ENCODE results near the gene FYN. TPM values are rescaled to one million over a fixed set of nuclear protein-coding genes. Genes with fewer than 3 reads are reported as not detected.

The FYN gene
- total RNA-seq, 1 donor, result 106 TPM

GRCh38 chr6:111885373-111886027 is 12.2 kb upstream of the FYN start:
- DNase-seq (ENCODE audit: insufficient read length, low spot score, missing footprints), result no peak
- no peak overlapping the region for H3K27ac ChIP-seq (ENCODE audit: low read depth, low read length)
- no peak overlapping the region for H3K4me2 ChIP-seq (ENCODE audit: insufficient read depth, low read length)
- TF ChIP-seq, protein P1, sequence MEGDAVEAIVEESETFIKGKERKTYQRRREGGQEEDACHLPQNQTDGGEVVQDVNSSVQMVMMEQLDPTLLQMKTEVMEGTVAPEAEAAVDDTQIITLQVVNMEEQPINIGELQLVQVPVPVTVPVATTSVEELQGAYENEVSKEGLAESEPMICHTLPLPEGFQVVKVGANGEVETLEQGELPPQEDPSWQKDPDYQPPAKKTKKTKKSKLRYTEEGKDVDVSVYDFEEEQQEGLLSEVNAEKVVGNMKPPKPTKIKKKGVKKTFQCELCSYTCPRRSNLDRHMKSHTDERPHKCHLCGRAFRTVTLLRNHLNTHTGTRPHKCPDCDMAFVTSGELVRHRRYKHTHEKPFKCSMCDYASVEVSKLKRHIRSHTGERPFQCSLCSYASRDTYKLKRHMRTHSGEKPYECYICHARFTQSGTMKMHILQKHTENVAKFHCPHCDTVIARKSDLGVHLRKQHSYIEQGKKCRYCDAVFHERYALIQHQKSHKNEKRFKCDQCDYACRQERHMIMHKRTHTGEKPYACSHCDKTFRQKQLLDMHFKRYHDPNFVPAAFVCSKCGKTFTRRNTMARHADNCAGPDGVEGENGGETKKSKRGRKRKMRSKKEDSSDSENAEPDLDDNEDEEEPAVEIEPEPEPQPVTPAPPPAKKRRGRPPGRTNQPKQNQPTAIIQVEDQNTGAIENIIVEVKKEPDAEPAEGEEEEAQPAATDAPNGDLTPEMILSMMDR (IDR thresholded peaks at IDR 0.05; ENCODE audit: extremely low read depth, low read depth, low read length), result no peak
- peaks cover 6% of the 10 kb centered on the region for H3K4me1 ChIP-seq (ENCODE audit: insufficient read depth, low read length)
- no peaks in the 10 kb centered on the region for H3K36me3 ChIP-seq (ENCODE audit: insufficient read depth, low read length)
- no peaks in the 10 kb centered on the region for H3K27me3 ChIP-seq (ENCODE audit: insufficient read depth, low read length)
- no peak overlapping the region for H2AFZ ChIP-seq (ENCODE audit: low read length)
- H4K20me1 ChIP-seq (ENCODE audit: insufficient read depth, low read length), result no peaks in the 10 kb centered on the region
- H3K79me2 ChIP-seq (ENCODE audit: insufficient read depth, low read length), result no peaks in the 10 kb centered on the region
- H3K4me3 ChIP-seq (ENCODE audit: insufficient read depth, low read length), result no peak overlapping the region
- no peaks in the 10 kb centered on the region for H3K9me3 ChIP-seq (ENCODE audit: low read depth, low read length)

DNA sequence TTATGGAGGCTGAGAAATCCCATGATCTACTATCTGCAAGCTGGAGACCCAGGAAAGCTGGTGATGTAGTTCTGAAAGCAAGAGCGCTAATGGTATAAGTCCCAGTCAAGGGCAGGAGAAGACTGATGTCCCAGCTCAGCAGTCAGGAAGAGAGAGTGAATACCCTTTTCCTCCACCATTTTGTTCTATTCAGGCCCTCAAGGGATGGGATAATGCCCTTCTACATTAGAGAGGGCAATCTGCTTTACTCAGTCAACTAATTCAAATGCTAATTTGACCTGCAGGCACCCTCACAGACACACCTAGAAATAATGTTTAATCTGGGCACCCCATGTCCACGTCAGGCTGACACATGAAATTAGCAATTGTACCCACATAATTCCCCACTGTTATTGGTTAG is 10.8 kb upstream of the FYN start:
- H3K4me3 ChIP-seq (ENCODE audit: insufficient read depth, low read length), result no peak overlapping the region
- H3K9me3 ChIP-seq (ENCODE audit: low read depth, low read length), result no peaks in the 10 kb centered on the region
- H3K36me3 ChIP-seq (ENCODE audit: insufficient read depth, low read length), result no peaks in the 10 kb centered on the region
- peaks cover 9% of the 10 kb centered on the region for H3K4me1 ChIP-seq (ENCODE audit: insufficient read depth, low read length)
- H3K27me3 ChIP-seq (ENCODE audit: insufficient read depth, low read length), result no peaks in the 10 kb centered on the region
- H3K79me2 ChIP-seq (ENCODE audit: insufficient read depth, low read length), result no peaks in the 10 kb centered on the region
- no peak overlapping the region for H3K27ac ChIP-seq (ENCODE audit: low read depth, low read length)
- no peaks in the 10 kb centered on the region for H4K20me1 ChIP-seq (ENCODE audit: insufficient read depth, low read length)
- DNase-seq (ENCODE audit: insufficient read length, low spot score, missing footprints), result no peak
- TF ChIP-seq, protein P1 (IDR thresholded peaks at IDR 0.05; ENCODE audit: extremely low read depth, low read depth, low read length), result no peak
- no peak overlapping the region for H2AFZ ChIP-seq (ENCODE audit: low read length)
- no peak overlapping the region for H3K4me2 ChIP-seq (ENCODE audit: insufficient read depth, low read length)

GRCh38 chr6:111880181-111880888 is 7.1 kb upstream of the FYN start:
- no peak overlapping the region for H3K4me2 ChIP-seq (ENCODE audit: insufficient read depth, low read length)

GRCh38 chr6:111875741-111876140 is 2.5 kb upstream of the FYN start:
- Histone ChIP-seq H3K27me3 (ENCODE audit: insufficient read depth, low read length) (no peaks in the 10 kb centered on the region), H3K9me3 (ENCODE audit: low read depth, low read length) (no peaks in the 10 kb centered on the region), H3K4me3 (ENCODE audit: insufficient read depth, low read length) (no peak overlapping the region), H4K20me1 (ENCODE audit: insufficient read depth, low read length) (peaks cover 6% of the 10 kb centered on the region), H3K4me1 (ENCODE audit: insufficient read depth, low read length) (peaks cover 29% of the 10 kb centered on the region), H3K4me2 (ENCODE audit: insufficient read depth, low read length) (no peak overlapping the region), H2AFZ (ENCODE audit: low read length) (no peak overlapping the region), H3K27ac (ENCODE audit: low read depth, low read length) (no peak overlapping the region), H3K79me2 (ENCODE audit: insufficient read depth, low read length) (peaks cover 20% of the 10 kb centered on the region), H3K36me3 (ENCODE audit: insufficient read depth, low read length) (no peaks in the 10 kb centered on the region)
- DNase-seq (ENCODE audit: insufficient read length, low spot score, missing footprints), result no peak
- TF ChIP-seq, protein P1 (IDR thresholded peaks at IDR 0.05; ENCODE audit: extremely low read depth, low read depth, low read length), result no peak

More at GRCh38 chr6:111880181-111880888, 7.1 kb upstream of the FYN start:
- Histone ChIP-seq H3K79me2 (ENCODE audit: insufficient read depth, low read length) (no peaks in the 10 kb centered on the region), H3K27ac (ENCODE audit: low read depth, low read length) (no peak overlapping the region), H2AFZ (ENCODE audit: low read length) (no peak overlapping the region), H3K4me1 (ENCODE audit: insufficient read depth, low read length) (peaks cover 9% of the 10 kb centered on the region), H3K27me3 (ENCODE audit: insufficient read depth, low read length) (no peaks in the 10 kb centered on the region), H3K4me3 (ENCODE audit: insufficient read depth, low read length) (no peak overlapping the region), H3K9me3 (ENCODE audit: low read depth, low read length) (no peaks in the 10 kb centered on the region), H4K20me1 (ENCODE audit: insufficient read depth, low read length) (no peaks in the 10 kb centered on the region), H3K36me3 (ENCODE audit: insufficient read depth, low read length) (no peaks in the 10 kb centered on the region)
- no peak for DNase-seq (ENCODE audit: insufficient read length, low spot score, missing footprints)
- TF ChIP-seq, protein P1 (IDR thresholded peaks at IDR 0.05; ENCODE audit: extremely low read depth, low read depth, low read length), result no peak
